Measurements from ENCODE around the gene CORO2B.

CORO2B gene

GRCh38 chr15:68775671-68776476 is 197.1 kb downstream of the CORO2B start:
- Mint-ChIP-seq H3K36me3 (ENCODE audit: low read depth) (peaks cover 39% of the 10 kb centered on the region), H3K27ac (peak overlapping the region; percentile 66), H3K9me3 (peaks cover 6% of the 10 kb centered on the region), H3K4me3 (no peak overlapping the region), H3K27me3 (ENCODE audit: low read depth, poor library complexity) (peaks cover 3% of the 10 kb centered on the region), H3K4me1 (peaks cover 13% of the 10 kb centered on the region)
- no peak for TF ChIP-seq CTCF (IDR thresholded peaks at IDR 0.05)
- DNase-seq: no peak

- no peak for DNase-seq
- peaks cover 42% of the 10 kb centered on the region for H3K36me3 Mint-ChIP-seq (ENCODE audit: low read depth)
- no peak for TF ChIP-seq CTCF (IDR thresholded peaks at IDR 0.05)
- H3K4me3 Mint-ChIP-seq: no peak overlapping the region
- peak overlapping the region; percentile 24 for H3K27ac Mint-ChIP-seq
- peaks cover 9% of the 10 kb centered on the region for H3K4me1 Mint-ChIP-seq
- H3K9me3 Mint-ChIP-seq: peaks cover 6% of the 10 kb centered on the region
- H3K27me3 Mint-ChIP-seq (ENCODE audit: low read depth, poor library complexity): peaks cover 3% of the 10 kb centered on the region
Observed at GRCh38 chr15:68776477-68777270, 197.9 kb downstream of the CORO2B start.
